PC-9 (cell line): ENCODE measurements around the gene SDCCAG8. TPM values are rescaled to one million over a fixed set of nuclear protein-coding genes. Genes with fewer than 3 reads are reported as not detected.

ENCODE experiments used
- BruUV-seq: library from RNA; stranded (reverse); fragments of 400-500 nt; replicated peaks from 2 replicates; lab custom pipeline; 2021; lab: Mats Ljungman, UMichigan
- CTCF ChIA-PET: fragments of 300-600 bp; sonication (Branson Sonifier 250); formaldehyde crosslinking; loops from one replicate; lab custom pipeline; 2022; ENCODE audit warnings: antibody characterized with exemption; lab: Charles Lee
- POLR2A ChIA-PET: fragments of 300-600 bp; sonication (Branson Sonifier 250); formaldehyde crosslinking; loops from one replicate; lab custom pipeline; 2022; ENCODE audit warnings: antibody characterized with exemption; ENCODE audit not compliant: unreplicated experiment; lab: Charles Lee
- DNase-seq, 2 experiments: peaks; one replicate each; pipeline versions ENCODE4 v3.0.0 to v3.0.0-alpha.2; 2015 to 2022; ENCODE audit warnings: mixed read lengths in 1 of 2
- H2AFZ ChIP-seq: fragments of 200-600 bp; sonication (generic); 2 replicates; pipeline ENCODE4 v1.8.1; 2017; ENCODE audit warnings: antibody characterized with exemption
- H3F3A ChIP-seq: fragments of 200-600 bp; sonication (generic); 2 replicates; pipeline ENCODE4 v1.8.1; 2017; ENCODE audit warnings: antibody characterized with exemption, mild to moderate bottlenecking, low read depth; ENCODE audit not compliant: insufficient read depth
- H3K27ac ChIP-seq: fragments of 200-600 bp; sonication (generic); 2 replicates; pipeline ENCODE4 v1.6.1; 2016; ENCODE audit warnings: mixed run types
- H3K27me3 ChIP-seq: fragments of 200-600 bp; sonication (generic); 2 replicates; pipeline ENCODE4 v1.6.1; 2016; ENCODE audit warnings: low read depth, mixed run types; ENCODE audit not compliant: insufficient read depth
- H3K36me3 ChIP-seq: fragments of 200-600 bp; sonication (generic); 2 replicates; pipeline ENCODE4 v1.6.1; 2016; ENCODE audit warnings: low read depth, mixed run types
- H3K4me1 ChIP-seq: fragments of 200-600 bp; sonication (generic); replicated peaks from 2 replicates; pipeline ENCODE4 v1.6.1; 2016; ENCODE audit warnings: mixed run types; ENCODE audit not compliant: insufficient read depth
- H3K4me2 ChIP-seq: fragments of 200-600 bp; sonication (generic); 2 replicates; pipeline ENCODE4 v1.6.1; 2017; ENCODE audit warnings: mixed run types
- H3K4me3 ChIP-seq: fragments of 200-600 bp; sonication (generic); 2 replicates; pipeline ENCODE4 v1.6.1; 2016; ENCODE audit warnings: mixed run types
- H3K79me2 ChIP-seq: fragments of 200-600 bp; sonication (generic); 2 replicates; pipeline ENCODE4 v1.6.1; 2017; ENCODE audit warnings: low read depth, mixed run types
- H3K9me2 ChIP-seq: fragments of 200-600 bp; sonication (generic); 2 replicates; pipeline ENCODE4 v1.8.1; 2017; ENCODE audit warnings: mild to moderate bottlenecking; ENCODE audit not compliant: insufficient read depth
- H3K9me3 ChIP-seq: fragments of 200-600 bp; sonication (generic); 2 replicates; pipeline ENCODE4 v1.8.1; 2016; ENCODE audit warnings: low read depth; ENCODE audit not compliant: insufficient read depth
- H4K20me1 ChIP-seq: fragments of 200-600 bp; sonication (generic); 2 replicates; pipeline ENCODE4 v1.8.1; 2017; ENCODE audit not compliant: insufficient read depth
- EZH2 ChIP-seq: fragments of 200-600 bp; sonication (generic); IDR thresholded peaks from 2 replicates; pipeline ENCODE4 v1.8.0; 2017; ENCODE audit warnings: antibody characterized with exemption, low read depth
- intact Hi-C: fragments of 100-400 bp; cut with micrococcal nuclease; formaldehyde crosslinking; loops from one replicate; pipeline ENCODE4 v1.10.0; 2022; ENCODE audit not compliant: unreplicated experiment
- total RNA-seq: library from RNA; stranded (reverse); gene quantifications from 2 replicates; pipeline ENCODE4 v1.2.3, GENCODE V29; 2021
- TF ChIP-seq, protein P1 (sequence below): fragments of 200-600 bp; sonication (generic); conservative IDR thresholded peaks from 2 replicates; pipeline ENCODE4 v1.6.1; 2017; ENCODE audit warnings: mixed run types, antibody characterized with exemption, mild to moderate bottlenecking, moderate library complexity

Gene SDCCAG8
- total RNA-seq, 1 experiment from 2014 or later, result 22.7 TPM

DNA sequence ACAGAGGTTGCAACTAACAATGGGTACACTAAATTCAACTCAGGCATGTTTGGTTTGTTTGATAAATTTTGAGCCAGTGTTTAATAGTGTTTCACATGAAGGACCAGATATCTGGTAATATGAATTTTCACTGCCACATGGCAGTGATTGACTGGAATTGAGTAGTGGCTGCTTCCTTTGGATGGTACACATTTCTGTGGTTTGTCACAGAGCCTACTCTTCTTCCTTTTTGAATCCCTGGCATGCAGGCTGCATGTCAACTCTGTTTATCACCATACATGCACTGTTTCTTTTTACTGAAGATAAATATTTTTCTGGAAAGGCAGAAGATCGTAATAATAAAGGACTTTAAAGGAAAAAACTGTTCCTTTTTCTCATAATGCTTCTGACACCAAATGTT is 35.5 kb downstream of the SDCCAG8 start:
- H3K9me2 ChIP-seq, result no peaks in the 10 kb centered on the region
- H3F3A ChIP-seq, result no peaks in the 10 kb centered on the region
- H3K36me3 ChIP-seq, result peaks cover 16% of the 10 kb centered on the region
- intact Hi-C loops, result no loop called here
- no peaks in the 10 kb centered on the region for H4K20me1 ChIP-seq
- H3K27me3 ChIP-seq, result no peaks in the 10 kb centered on the region
- DNase-seq, result no peak
- CTCF ChIA-PET, result no interaction called here
- no peak overlapping the region for H3K4me2 ChIP-seq
- H3K4me1 ChIP-seq, result peaks cover 16% of the 10 kb centered on the region
- no peak overlapping the region for H3K27ac ChIP-seq
- no peak overlapping the region for H3K4me3 ChIP-seq
- POLR2A ChIA-PET, result no interaction called here
- no TSS peak for BruUV-seq
- peaks cover 6% of the 10 kb centered on the region for H3K9me3 ChIP-seq
- no peak for TF ChIP-seq EZH2
- TF ChIP-seq, protein P1, sequence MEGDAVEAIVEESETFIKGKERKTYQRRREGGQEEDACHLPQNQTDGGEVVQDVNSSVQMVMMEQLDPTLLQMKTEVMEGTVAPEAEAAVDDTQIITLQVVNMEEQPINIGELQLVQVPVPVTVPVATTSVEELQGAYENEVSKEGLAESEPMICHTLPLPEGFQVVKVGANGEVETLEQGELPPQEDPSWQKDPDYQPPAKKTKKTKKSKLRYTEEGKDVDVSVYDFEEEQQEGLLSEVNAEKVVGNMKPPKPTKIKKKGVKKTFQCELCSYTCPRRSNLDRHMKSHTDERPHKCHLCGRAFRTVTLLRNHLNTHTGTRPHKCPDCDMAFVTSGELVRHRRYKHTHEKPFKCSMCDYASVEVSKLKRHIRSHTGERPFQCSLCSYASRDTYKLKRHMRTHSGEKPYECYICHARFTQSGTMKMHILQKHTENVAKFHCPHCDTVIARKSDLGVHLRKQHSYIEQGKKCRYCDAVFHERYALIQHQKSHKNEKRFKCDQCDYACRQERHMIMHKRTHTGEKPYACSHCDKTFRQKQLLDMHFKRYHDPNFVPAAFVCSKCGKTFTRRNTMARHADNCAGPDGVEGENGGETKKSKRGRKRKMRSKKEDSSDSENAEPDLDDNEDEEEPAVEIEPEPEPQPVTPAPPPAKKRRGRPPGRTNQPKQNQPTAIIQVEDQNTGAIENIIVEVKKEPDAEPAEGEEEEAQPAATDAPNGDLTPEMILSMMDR, result no peak
- no peaks in the 10 kb centered on the region for H3K79me2 ChIP-seq
- no peak overlapping the region for H2AFZ ChIP-seq

DNA sequence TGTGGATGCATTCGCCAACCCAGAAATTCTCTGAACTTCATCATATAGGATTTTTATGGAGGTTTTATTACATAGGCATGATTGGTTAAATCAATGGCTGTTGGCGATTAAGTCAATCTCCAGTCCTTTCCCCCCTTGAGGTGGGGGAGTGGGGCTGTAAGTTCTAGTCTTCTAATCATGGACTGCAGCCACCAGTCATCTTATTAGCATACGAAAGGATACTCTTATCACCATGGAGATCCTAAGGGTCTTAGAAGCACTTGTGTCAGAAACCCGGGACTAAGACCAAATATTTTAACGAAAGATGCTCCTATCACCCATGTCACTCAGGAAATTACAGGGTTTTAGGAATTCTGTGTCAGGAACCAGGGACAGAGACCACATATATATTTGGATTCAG is 36.3 kb downstream of the SDCCAG8 start:
- no peak overlapping the region for H3K4me3 ChIP-seq
- TF ChIP-seq, protein P1, result no peak
- TF ChIP-seq EZH2, result no peak
- no peaks in the 10 kb centered on the region for H3K27me3 ChIP-seq
- no peaks in the 10 kb centered on the region for H4K20me1 ChIP-seq
- no peaks in the 10 kb centered on the region for H3K79me2 ChIP-seq
- H3K4me1 ChIP-seq, result peaks cover 11% of the 10 kb centered on the region
- H3F3A ChIP-seq, result no peaks in the 10 kb centered on the region
- H3K9me2 ChIP-seq, result no peaks in the 10 kb centered on the region
- H3K4me2 ChIP-seq, result no peak overlapping the region
- DNase-seq, result no peak
- H3K9me3 ChIP-seq, result peaks cover 6% of the 10 kb centered on the region
- intact Hi-C loops, result no loop called here
- no peak overlapping the region for H3K27ac ChIP-seq
- H3K36me3 ChIP-seq, result peaks cover 10% of the 10 kb centered on the region; the same call in 1 of the 2 replicates
- POLR2A ChIA-PET, result no interaction called here
- CTCF ChIA-PET, result no interaction called here
- BruUV-seq, result no TSS peak
- H2AFZ ChIP-seq, result no peak overlapping the region

DNA sequence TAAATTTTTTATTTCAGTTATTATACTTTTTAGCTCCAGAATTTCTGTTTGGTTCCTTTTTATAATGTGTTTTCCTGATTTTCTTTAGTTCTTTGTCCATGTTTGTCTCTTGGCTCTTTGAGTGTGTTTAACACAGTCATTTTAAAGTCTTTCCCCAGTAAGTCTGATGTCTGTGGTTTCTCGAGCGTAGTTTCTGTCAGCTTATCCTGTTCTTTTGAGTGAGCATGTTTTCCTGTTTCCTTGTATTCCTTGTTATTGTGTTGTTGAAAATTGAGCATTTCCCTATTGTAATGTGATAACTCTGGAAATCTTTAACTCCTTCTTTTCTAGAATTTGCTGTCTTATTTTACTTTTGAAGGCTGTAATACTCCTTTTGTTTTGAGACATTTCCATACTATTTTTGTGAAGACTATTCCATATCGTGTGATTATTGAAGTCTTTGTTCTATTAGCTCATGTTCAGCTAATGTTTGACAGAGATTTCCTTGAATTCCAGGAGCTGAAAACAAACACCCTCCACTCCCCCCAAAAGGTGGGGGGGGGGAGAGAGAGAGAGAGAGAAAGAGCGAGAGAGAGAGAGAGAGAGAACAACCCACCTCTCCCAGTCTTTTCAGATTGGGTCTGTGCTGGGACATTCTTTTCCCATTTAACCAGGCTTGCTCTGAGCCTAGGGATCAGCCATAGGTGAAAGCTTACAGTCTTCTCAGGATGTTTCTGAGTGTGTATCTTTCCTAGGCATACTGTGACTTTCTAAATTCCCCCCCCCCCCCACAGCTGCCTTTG is 38.3 kb downstream of the SDCCAG8 start:
- no peak overlapping the region for H3K4me3 ChIP-seq
- no peak for TF ChIP-seq EZH2
- TF ChIP-seq, protein P1, result no peak
- ChIA-PET CTCF (no interaction called here), POLR2A (no interaction called here)
- H3K9me3 ChIP-seq, result peaks cover 6% of the 10 kb centered on the region
- no peaks in the 10 kb centered on the region for H3F3A ChIP-seq
- peaks cover 10% of the 10 kb centered on the region; the same call in 1 of the 2 replicates for H3K36me3 ChIP-seq
- no TSS peak for BruUV-seq
- no peaks in the 10 kb centered on the region for H4K20me1 ChIP-seq
- H3K27ac ChIP-seq, result peak overlapping the region; percentile 24; the same call in 1 of the 2 replicates
- H2AFZ ChIP-seq, result no peak overlapping the region
- DNase-seq, result no peak
- no peaks in the 10 kb centered on the region for H3K9me2 ChIP-seq
- no peaks in the 10 kb centered on the region for H3K4me1 ChIP-seq
- no peaks in the 10 kb centered on the region for H3K79me2 ChIP-seq
- no peak overlapping the region for H3K4me2 ChIP-seq
- H3K27me3 ChIP-seq, result no peaks in the 10 kb centered on the region
- intact Hi-C loops, result no loop called here
